Duodenal mucosa (tissue), 2 donors: ENCODE data around the gene SESN1.
"Not testable (repeated sequence)": the region's sequence is repeated elsewhere in the genome, so short reads cannot be mapped to it uniquely, and the experiment has no call there.

Experiments
- H3K27ac ChIP-seq: one replicate; pipeline ENCODE4 v1.7.0; 2013; ENCODE audit warnings: low read depth, low read length
- H3K27me3 ChIP-seq, 2 donors: one replicate each; pipeline ENCODE4 v1.7.0; 2013; ENCODE audit warnings: low read length in 2 of 2, control low read depth in 1 of 2; ENCODE audit not compliant: insufficient read depth in 2 of 2, control insufficient read depth in 1 of 2
- H3K36me3 ChIP-seq, 2 donors: one replicate each; pipeline ENCODE4 v1.7.0; 2013; ENCODE audit warnings: low read length in 2 of 2, control low read depth in 1 of 2; ENCODE audit not compliant: insufficient read depth in 2 of 2, control insufficient read depth in 1 of 2
- H3K4me1 ChIP-seq, 2 donors: one replicate each; pipeline ENCODE4 v1.7.0; 2013; ENCODE audit warnings: low read length in 2 of 2, control low read depth in 1 of 2; ENCODE audit not compliant: insufficient read depth in 2 of 2, control insufficient read depth in 1 of 2
- H3K4me3 ChIP-seq, 2 donors: one replicate each; pipeline ENCODE4 v1.7.0; 2013; ENCODE audit warnings: low read length in 2 of 2, low read depth in 1 of 2
- H3K9ac ChIP-seq, 2 donors: one replicate each; pipeline ENCODE4 v1.7.0; 2013; ENCODE audit warnings: low read length in 2 of 2, low read depth in 1 of 2
- H3K9me3 ChIP-seq, 2 donors: one replicate each; pipeline ENCODE4 v1.7.0; 2013; ENCODE audit warnings: low read length in 2 of 2, control low read depth in 1 of 2; ENCODE audit not compliant: control insufficient read depth in 1 of 2

Gene SESN1

DNA sequence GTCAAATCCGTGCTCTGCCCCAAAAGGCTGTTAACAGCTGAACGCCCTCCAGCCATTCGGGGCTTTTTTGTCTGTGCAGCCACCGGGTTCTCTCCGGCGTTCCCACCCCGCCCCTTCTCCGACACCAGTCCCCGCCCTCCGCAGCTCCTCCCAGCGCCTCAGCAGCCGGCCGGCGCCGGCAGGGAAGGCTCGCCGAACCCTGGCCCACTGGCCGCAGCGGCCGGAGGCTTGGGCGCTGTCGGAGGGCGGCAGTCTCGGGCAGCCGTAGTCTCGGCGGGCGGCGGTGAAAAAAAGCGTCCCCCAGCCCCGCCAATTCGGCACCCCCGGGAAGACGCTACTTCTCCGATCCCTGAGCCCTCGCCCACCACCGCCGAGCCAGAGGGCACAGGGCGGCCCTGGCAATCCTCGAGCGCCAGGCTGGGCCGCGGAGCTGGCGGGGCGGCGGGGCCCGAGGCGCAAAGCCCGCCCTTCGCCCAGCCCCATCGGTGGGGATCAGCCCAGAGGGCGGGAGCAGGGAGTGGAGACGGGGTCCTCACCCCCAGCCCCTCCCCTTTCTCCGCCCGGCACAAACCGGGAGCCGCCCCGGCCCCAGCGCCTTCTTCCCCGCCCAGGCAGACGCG lies at the start of gene SESN1:
TSS of gene SESN1 (minus strand) at position 431 of the 620 bp plus-strand sequence. CDS start 773 bp downstream, outside the sequence.
- peak within 1 kb of the TSS; percentile 93 for H3K27ac ChIP-seq
- peak within 1 kb of the TSS; percentile 81 to 98 for H3K9ac ChIP-seq
- H3K4me3 ChIP-seq = peak within 1 kb of the TSS; percentile 87 to 98
- H3K4me1 ChIP-seq = peaks cover 6 to 32% of the 10 kb centered on the region in 2 donors
- no peaks in the 10 kb centered on the region for H3K27me3 ChIP-seq
- peaks cover 0 to 3% of the 10 kb centered on the region in 2 donors for H3K9me3 ChIP-seq
- no peaks in the 10 kb centered on the region for H3K36me3 ChIP-seq

- no peaks in the 10 kb centered on the region for H3K9me3 ChIP-seq
- no peak overlapping the region for H3K4me3 ChIP-seq
Observed at GRCh38 chr6:109143191-109143590, 48.5 kb upstream of the SESN1 start.

GRCh38 chr6:109142067-109142466 lies 47.4 kb upstream of the SESN1 start:
- H3K9me3 ChIP-seq, H3K4me3 ChIP-seq, H3K9ac ChIP-seq, H3K36me3 ChIP-seq, H3K27ac ChIP-seq, H3K4me1 ChIP-seq, H3K27me3 ChIP-seq: not testable (repeated sequence)

More at GRCh38 chr6:109143191-109143590, 48.5 kb upstream of the SESN1 start:
- Histone ChIP-seq H3K4me1 (no peaks in the 10 kb centered on the region), H3K27me3 (no peaks in the 10 kb centered on the region), H3K9ac (no peak overlapping the region), H3K27ac (no peak overlapping the region), H3K36me3 (no peaks in the 10 kb centered on the region)

GRCh38 chr6:109139109-109139508 lies 44.5 kb upstream of the SESN1 start:
- Histone ChIP-seq H3K4me3 (no peak overlapping the region), H3K27me3 (no peaks in the 10 kb centered on the region), H3K27ac (no peak overlapping the region), H3K36me3 (no peaks in the 10 kb centered on the region), H3K9ac (no peak overlapping the region), H3K4me1 (no peaks in the 10 kb centered on the region), H3K9me3 (no peaks in the 10 kb centered on the region)

DNA sequence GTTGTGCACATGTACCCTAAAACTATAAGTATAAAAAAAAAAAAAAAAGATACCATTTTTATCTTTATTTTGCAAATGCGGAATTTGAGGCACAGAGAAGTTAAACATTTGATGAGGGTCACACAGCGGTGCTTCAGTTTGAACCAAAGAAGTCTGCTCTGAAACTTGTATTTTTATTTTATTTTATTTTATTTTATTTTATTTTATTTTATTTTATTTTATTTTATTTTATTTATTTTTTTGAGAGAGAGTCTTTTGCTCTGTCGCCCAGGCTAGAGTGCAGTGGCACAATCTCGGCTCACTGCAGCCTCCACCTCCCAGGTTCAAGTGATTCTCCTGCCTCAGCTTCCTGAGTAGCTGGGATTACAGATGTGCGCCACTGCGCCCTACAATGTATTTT lies 41.9 kb upstream of the SESN1 start:
- H3K9ac ChIP-seq, H3K36me3 ChIP-seq, H3K27ac ChIP-seq, H3K27me3 ChIP-seq, H3K4me3 ChIP-seq, H3K4me1 ChIP-seq, H3K9me3 ChIP-seq: not testable (repeated sequence)

GRCh38 chr6:109136039-109136438 lies 41.4 kb upstream of the SESN1 start:
- not testable (repeated sequence) for H3K36me3 ChIP-seq, H3K4me3 ChIP-seq, H3K27ac ChIP-seq, H3K9ac ChIP-seq, H3K4me1 ChIP-seq, H3K27me3 ChIP-seq, H3K9me3 ChIP-seq

DNA sequence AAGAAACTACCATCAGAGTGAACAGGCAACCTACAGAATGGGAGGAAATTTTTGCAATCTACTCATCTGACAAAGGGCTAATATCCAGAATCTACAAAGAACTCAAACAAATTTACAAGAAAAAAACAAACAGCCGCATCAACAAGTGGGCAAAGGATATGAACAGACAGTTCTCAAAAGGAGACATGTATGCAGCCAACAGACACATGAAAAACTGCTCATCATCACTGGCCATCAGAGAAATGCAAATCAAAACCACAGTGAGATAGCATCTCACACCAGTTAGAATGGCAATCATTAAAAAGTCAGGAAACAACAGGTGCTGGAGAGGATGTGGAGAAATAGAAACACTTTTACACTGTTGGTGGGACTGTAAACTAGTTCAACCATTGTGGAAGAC lies 41.0 kb upstream of the SESN1 start:
- not testable (repeated sequence) for H3K9me3 ChIP-seq, H3K9ac ChIP-seq, H3K4me1 ChIP-seq, H3K4me3 ChIP-seq, H3K36me3 ChIP-seq, H3K27me3 ChIP-seq, H3K27ac ChIP-seq

GRCh38 chr6:109130065-109130464 lies 35.4 kb upstream of the SESN1 start:
- H3K9me3 ChIP-seq = no peaks in the 10 kb centered on the region

GRCh38 chr6:109125504-109125903 lies 30.9 kb upstream of the SESN1 start:
- Histone ChIP-seq H3K27ac (no peak overlapping the region), H3K36me3 (no peaks in the 10 kb centered on the region), H3K9ac (no peak overlapping the region), H3K9me3 (no peaks in the 10 kb centered on the region), H3K4me1 (peaks cover 3 to 10% of the 10 kb centered on the region in 2 donors), H3K27me3 (no peaks in the 10 kb centered on the region), H3K4me3 (no peak overlapping the region)

More at GRCh38 chr6:109130065-109130464, 35.4 kb upstream of the SESN1 start:
- H3K9ac ChIP-seq = no peak overlapping the region
- H3K27ac ChIP-seq = no peak overlapping the region
- no peak overlapping the region for H3K4me3 ChIP-seq
- no peaks in the 10 kb centered on the region for H3K36me3 ChIP-seq
- peaks cover 0 to 4% of the 10 kb centered on the region in 2 donors for H3K4me1 ChIP-seq
- no peaks in the 10 kb centered on the region for H3K27me3 ChIP-seq

GRCh38 chr6:109124219-109124618 lies 29.6 kb upstream of the SESN1 start:
- no peak overlapping the region for H3K27ac ChIP-seq
- peaks cover 7 to 15% of the 10 kb centered on the region in 2 donors for H3K4me1 ChIP-seq
- no peaks in the 10 kb centered on the region for H3K9me3 ChIP-seq
- H3K4me3 ChIP-seq = no peak overlapping the region
- no peaks in the 10 kb centered on the region for H3K27me3 ChIP-seq
- H3K9ac ChIP-seq = no peak overlapping the region
- no peaks in the 10 kb centered on the region for H3K36me3 ChIP-seq

DNA sequence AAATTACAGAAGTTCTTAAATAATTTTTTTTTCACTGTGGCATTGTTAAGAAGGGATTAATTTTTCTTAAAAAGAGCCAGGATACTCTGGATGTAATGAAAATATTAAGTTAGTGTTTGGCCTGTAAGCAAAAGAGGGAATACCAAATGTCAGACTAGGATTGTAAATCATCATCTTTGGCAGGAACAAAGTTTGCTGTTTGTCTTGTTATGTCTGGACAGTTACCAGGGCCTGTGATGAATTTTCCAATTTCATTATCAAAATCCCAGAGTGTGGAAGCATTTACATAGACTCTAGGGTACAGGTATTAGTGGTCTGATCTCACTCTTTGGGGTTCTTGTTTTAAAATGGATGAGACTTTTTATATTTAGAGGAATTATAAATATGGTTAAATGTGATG lies 26.8 kb upstream of the SESN1 start:
- Histone ChIP-seq H3K4me1 (peaks cover 15 to 27% of the 10 kb centered on the region in 2 donors), H3K36me3 (no peaks in the 10 kb centered on the region), H3K9me3 (no peaks in the 10 kb centered on the region), H3K27me3 (no peaks in the 10 kb centered on the region), H3K27ac (no peak overlapping the region), H3K9ac (no peak overlapping the region), H3K4me3 (no peak overlapping the region)
